Caco-2 (cell line): ENCODE results near the gene OR10X1. TPM values are rescaled to one million over a fixed set of nuclear protein-coding genes. Genes with fewer than 3 reads are reported as not detected.

Source experiments
- BruUV-seq: library from RNA; stranded (reverse); fragments of 400-500 nt; replicated peaks from 2 replicates; lab custom pipeline; 2021; lab: Mats Ljungman, UMichigan
- CTCF ChIA-PET: fragments of 300-600 bp; sonication (Branson Sonifier 250); formaldehyde crosslinking; loops from one replicate; lab custom pipeline; 2022; ENCODE audit warnings: antibody characterized with exemption; lab: Charles Lee
- POLR2A ChIA-PET: fragments of 300-600 bp; sonication (Branson Sonifier 250); formaldehyde crosslinking; loops from one replicate; lab custom pipeline; 2022; ENCODE audit warnings: antibody characterized with exemption; lab: Charles Lee
- DNase-seq, 2 experiments: peaks; one replicate each; pipeline versions ENCODE4 v3.0.0 to v3.0.0-alpha.2; 2020 to 2022
- H3K27me3 ChIP-seq: replicated peaks from 2 replicates; pipeline ENCODE4 v1.6.0; 2011; ENCODE audit warnings: low read length; ENCODE audit not compliant: control insufficient read depth, insufficient read depth
- H3K36me3 ChIP-seq: 2 replicates; pipeline ENCODE4 v1.5.1; 2011; ENCODE audit warnings: low read length; ENCODE audit not compliant: control insufficient read depth, insufficient read depth
- H3K4me1 ChIP-seq: fragments of 250-450 bp; sonication (Bioruptor Pico); 2 replicates; pipeline ENCODE4 v1.5.1; 2020; ENCODE audit warnings: mild to moderate bottlenecking
- H3K4me3 ChIP-seq: 2 replicates; pipeline ENCODE4 v1.5.1; 2011; ENCODE audit warnings: low read depth, mild to moderate bottlenecking, control low read depth, low read length
- H3K9me3 ChIP-seq: fragments of 250-450 bp; sonication (Bioruptor Pico); 2 replicates; pipeline ENCODE4 v1.5.1; 2020; ENCODE audit warnings: mild to moderate bottlenecking, moderate library complexity
- H3K27ac Mint-ChIP-seq: one replicate; pipeline ENCODE4 v1.8.0; 2022; ENCODE audit warnings: mixed read lengths; ENCODE audit not compliant: unreplicated experiment
- H3K27me3 Mint-ChIP-seq: one replicate; pipeline ENCODE4 v1.8.0; 2022; ENCODE audit warnings: mixed read lengths; ENCODE audit not compliant: insufficient read depth, unreplicated experiment
- H3K36me3 Mint-ChIP-seq: one replicate; pipeline ENCODE4 v1.8.0; 2022; ENCODE audit warnings: mild to moderate bottlenecking, mixed read lengths; ENCODE audit not compliant: insufficient read depth, unreplicated experiment
- H3K4me1 Mint-ChIP-seq: one replicate; pipeline ENCODE4 v1.8.0; 2022; ENCODE audit warnings: low read depth, mixed read lengths; ENCODE audit not compliant: unreplicated experiment
- H3K4me3 Mint-ChIP-seq: one replicate; pipeline ENCODE4 v1.8.0; 2022; ENCODE audit warnings: mild to moderate bottlenecking, moderate library complexity, mixed read lengths; ENCODE audit not compliant: unreplicated experiment
- H3K9me3 Mint-ChIP-seq: one replicate; pipeline ENCODE4 v1.8.0; 2022; ENCODE audit warnings: mixed read lengths; ENCODE audit not compliant: unreplicated experiment
- intact Hi-C: fragments of 100-400 bp; cut with micrococcal nuclease; formaldehyde crosslinking; loops from one replicate; pipeline ENCODE4 v1.10.0; 2022; ENCODE audit not compliant: unreplicated experiment
- total RNA-seq: library from RNA; stranded (reverse); gene quantifications from 2 replicates; pipeline ENCODE4 v1.2.3, GENCODE V29; 2022
- TF ChIP-seq, protein P1 (sequence below), 2 experiments: fragments of 200-600 bp in 1 of 2; IDR thresholded peaks; 1 replicate in 1 of 2; 2 replicates in 1 of 2; pipeline versions ENCODE4 v1.5.1 to v1.8.0; 2011 to 2022; ENCODE audit warnings: antibody characterized with exemption in 1 of 2, control low read depth in 1 of 2, inconsistent platforms in 1 of 2, low read depth in 1 of 2, low read length in 1 of 2, mild to moderate bottlenecking in 1 of 2, moderate library complexity in 1 of 2; ENCODE audit not compliant: insufficient read depth in 1 of 2, severe bottlenecking in 1 of 2, unreplicated experiment in 1 of 2

The OR10X1 gene
- total RNA-seq, 1 experiment from 2014 or later, result not detected

GRCh38 chr1:158572226-158572625 lies 7.5 kb downstream of the OR10X1 start:
- no peak for DNase-seq
- H3K4me1 ChIP-seq, result no peaks in the 10 kb centered on the region
- ChIA-PET CTCF (no interaction called here), POLR2A (no interaction called here)
- Mint-ChIP-seq H3K27me3 (peaks cover 4% of the 10 kb centered on the region), H3K4me1 (no peaks in the 10 kb centered on the region), H3K36me3 (no peaks in the 10 kb centered on the region), H3K27ac (no peak overlapping the region), H3K4me3 (no peak overlapping the region), H3K9me3 (no peaks in the 10 kb centered on the region)
- intact Hi-C loops, result no loop called here
- H3K27me3 ChIP-seq, result no peaks in the 10 kb centered on the region
- no peak overlapping the region for H3K4me3 ChIP-seq
- no peaks in the 10 kb centered on the region for H3K36me3 ChIP-seq
- H3K9me3 ChIP-seq, result no peaks in the 10 kb centered on the region
- TF ChIP-seq, protein P1, sequence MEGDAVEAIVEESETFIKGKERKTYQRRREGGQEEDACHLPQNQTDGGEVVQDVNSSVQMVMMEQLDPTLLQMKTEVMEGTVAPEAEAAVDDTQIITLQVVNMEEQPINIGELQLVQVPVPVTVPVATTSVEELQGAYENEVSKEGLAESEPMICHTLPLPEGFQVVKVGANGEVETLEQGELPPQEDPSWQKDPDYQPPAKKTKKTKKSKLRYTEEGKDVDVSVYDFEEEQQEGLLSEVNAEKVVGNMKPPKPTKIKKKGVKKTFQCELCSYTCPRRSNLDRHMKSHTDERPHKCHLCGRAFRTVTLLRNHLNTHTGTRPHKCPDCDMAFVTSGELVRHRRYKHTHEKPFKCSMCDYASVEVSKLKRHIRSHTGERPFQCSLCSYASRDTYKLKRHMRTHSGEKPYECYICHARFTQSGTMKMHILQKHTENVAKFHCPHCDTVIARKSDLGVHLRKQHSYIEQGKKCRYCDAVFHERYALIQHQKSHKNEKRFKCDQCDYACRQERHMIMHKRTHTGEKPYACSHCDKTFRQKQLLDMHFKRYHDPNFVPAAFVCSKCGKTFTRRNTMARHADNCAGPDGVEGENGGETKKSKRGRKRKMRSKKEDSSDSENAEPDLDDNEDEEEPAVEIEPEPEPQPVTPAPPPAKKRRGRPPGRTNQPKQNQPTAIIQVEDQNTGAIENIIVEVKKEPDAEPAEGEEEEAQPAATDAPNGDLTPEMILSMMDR (IDR thresholded peaks at IDR 0.05; ENCODE audit: insufficient read depth in 1 of 2, low read depth in 1 of 2, low read length in 1 of 2, severe bottlenecking in 1 of 2, unreplicated experiment in 1 of 2), result no peak
- no TSS peak for BruUV-seq

DNA sequence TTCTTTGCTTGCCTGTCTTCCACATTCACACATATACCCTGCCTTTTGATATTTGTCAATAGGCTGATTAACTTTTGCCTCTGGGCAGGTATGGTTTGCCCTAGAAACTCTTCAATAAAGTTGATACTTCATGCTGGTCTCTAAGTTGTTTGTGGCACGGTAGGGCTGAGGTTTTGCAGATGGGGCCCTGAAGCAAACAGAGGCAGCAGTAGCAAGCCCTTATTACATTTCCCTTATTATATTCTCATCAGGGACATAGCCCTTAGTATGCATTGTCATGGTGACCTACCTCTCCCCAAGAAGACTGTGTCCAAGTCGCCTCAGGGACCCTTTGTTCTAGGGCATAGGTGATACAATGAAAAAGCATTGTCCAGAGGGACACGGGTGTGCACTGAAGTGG lies 9.2 kb downstream of the OR10X1 start, which contains the start of gene OR6P1:
Gene OR6P1 (minus strand): TSS at position 101 of the 400 bp plus-strand sequence. CDS start 6,976 bp downstream, outside the sequence.
- no TSS peak for BruUV-seq
- no peaks in the 10 kb centered on the region for H3K36me3 ChIP-seq
- H3K27me3 ChIP-seq, result no peaks in the 10 kb centered on the region
- Mint-ChIP-seq H3K27ac (no peak within 1 kb of the TSS), H3K4me1 (no peaks in the 10 kb centered on the region), H3K36me3 (no peaks in the 10 kb centered on the region), H3K4me3 (no peak within 1 kb of the TSS), H3K27me3 (peaks cover 4% of the 10 kb centered on the region), H3K9me3 (no peaks in the 10 kb centered on the region)
- ChIA-PET POLR2A (no interaction called here), CTCF (no interaction called here)
- H3K4me3 ChIP-seq, result no peak within 1 kb of the TSS
- H3K9me3 ChIP-seq, result no peaks in the 10 kb centered on the region
- H3K4me1 ChIP-seq, result no peaks in the 10 kb centered on the region
- intact Hi-C loops, result no loop called here
- DNase-seq, result no peak
- TF ChIP-seq, protein P1 (IDR thresholded peaks at IDR 0.05; ENCODE audit: insufficient read depth in 1 of 2, low read depth in 1 of 2, low read length in 1 of 2, severe bottlenecking in 1 of 2, unreplicated experiment in 1 of 2), result no peak

DNA sequence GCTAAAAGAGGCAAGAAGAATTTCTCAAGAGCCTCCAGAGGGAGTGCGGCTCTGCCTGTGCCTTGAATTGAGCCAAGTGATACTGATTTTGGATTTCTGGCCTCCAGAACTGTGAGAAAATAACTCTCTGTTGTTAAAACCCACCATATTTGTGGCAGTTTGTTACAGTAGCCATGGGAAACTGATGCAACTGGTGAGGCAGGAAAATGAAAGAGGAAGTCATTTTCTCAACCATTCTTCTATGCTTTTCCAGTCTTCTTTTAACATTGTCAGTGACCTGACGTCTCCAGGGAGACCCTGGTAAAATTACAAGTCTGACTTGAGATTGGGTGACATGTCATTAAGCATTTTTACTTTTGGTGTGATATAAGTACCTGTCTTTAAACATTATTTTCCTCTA lies 15.1 kb downstream of the OR10X1 start:
- H3K4me1 Mint-ChIP-seq, result no peaks in the 10 kb centered on the region
- TF ChIP-seq, protein P1 (IDR thresholded peaks at IDR 0.05; ENCODE audit: insufficient read depth in 1 of 2, low read depth in 1 of 2, low read length in 1 of 2, severe bottlenecking in 1 of 2, unreplicated experiment in 1 of 2), result no peak
- no peaks in the 10 kb centered on the region for H3K36me3 ChIP-seq
- H3K27ac Mint-ChIP-seq, result no peak overlapping the region
- no peaks in the 10 kb centered on the region for H3K27me3 Mint-ChIP-seq
- no peaks in the 10 kb centered on the region for H3K4me1 ChIP-seq
- no peak overlapping the region for H3K4me3 Mint-ChIP-seq
- ChIA-PET CTCF (no interaction called here), POLR2A (no interaction called here)
- no peak overlapping the region for H3K4me3 ChIP-seq
- no TSS peak for BruUV-seq
- no peaks in the 10 kb centered on the region for H3K9me3 ChIP-seq
- intact Hi-C loops, result no loop called here
- no peak for DNase-seq
- H3K9me3 Mint-ChIP-seq, result no peaks in the 10 kb centered on the region
- H3K36me3 Mint-ChIP-seq, result no peaks in the 10 kb centered on the region
- no peaks in the 10 kb centered on the region for H3K27me3 ChIP-seq
